ENCODE data around the gene CACNA1C.
"Not testable (repeated sequence)": the region's sequence is repeated elsewhere in the genome, so short reads cannot be mapped to it uniquely, and the experiment has no call there.

CACNA1C gene

GRCh38 chr12:2735432-2735831 is 682.6 kb downstream of the CACNA1C start:
- DNase-seq: no peak

DNA sequence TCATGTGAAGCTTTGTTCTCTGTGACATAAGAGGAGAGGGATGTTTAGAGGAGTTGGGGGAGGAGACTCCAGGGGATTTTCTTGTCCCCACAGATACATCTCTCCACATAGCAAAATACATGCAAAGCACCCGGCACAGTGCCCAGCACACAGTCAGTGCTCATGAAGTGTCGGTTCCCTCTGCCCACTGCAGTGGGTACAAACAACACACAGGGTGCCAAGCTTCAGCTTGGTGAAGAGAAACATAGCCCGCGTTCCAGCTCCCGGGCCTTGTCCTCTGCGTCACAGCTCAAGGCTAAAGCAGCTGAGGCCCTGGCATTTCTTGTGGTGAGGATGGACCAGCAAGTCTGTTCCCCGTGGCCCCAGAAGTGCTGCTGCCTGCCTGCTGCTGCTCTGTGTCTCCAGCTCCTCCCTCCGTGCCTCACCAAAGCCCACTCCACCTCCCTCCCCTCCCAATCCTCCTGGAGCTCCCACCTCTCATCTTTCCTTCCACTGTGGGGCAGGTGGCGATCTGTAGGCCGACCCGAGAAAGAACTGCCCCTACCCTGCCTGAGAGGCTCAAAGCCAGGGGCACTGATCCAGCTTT is 685.0 kb downstream of the CACNA1C start:
- no peak for DNase-seq

GRCh38 chr12:2739069-2739468 is 686.3 kb downstream of the CACNA1C start:
- DNase-seq: no peak

- DNase-seq: no peak
These were observed 687.2 kb downstream of the CACNA1C start for GRCh38 chr12:2739832-2740641.

GRCh38 chr12:2742037-2742436 is 689.2 kb downstream of the CACNA1C start:
- DNase-seq: not testable (repeated sequence)

DNA sequence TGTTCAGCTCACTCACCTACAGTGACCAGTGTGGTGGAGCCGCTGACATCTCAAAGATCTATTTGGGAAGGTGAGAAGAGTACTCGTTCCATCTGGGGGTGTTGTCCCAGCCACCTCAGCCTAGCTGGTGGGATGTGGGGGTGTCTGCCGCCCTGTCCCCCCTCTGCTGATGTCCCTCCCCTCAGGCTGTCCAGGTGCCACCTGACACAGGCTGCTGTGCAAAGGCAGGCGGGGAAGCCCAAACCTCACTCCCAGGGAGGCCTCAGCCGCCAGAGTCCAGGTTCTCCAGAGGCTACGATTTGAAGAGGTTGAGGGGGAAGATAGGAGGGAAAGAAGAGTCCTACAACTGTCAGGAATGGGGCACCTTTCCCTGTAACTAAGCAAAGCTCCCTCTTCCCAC is 690.7 kb downstream of the CACNA1C start:
- DNase-seq: no peak

DNA sequence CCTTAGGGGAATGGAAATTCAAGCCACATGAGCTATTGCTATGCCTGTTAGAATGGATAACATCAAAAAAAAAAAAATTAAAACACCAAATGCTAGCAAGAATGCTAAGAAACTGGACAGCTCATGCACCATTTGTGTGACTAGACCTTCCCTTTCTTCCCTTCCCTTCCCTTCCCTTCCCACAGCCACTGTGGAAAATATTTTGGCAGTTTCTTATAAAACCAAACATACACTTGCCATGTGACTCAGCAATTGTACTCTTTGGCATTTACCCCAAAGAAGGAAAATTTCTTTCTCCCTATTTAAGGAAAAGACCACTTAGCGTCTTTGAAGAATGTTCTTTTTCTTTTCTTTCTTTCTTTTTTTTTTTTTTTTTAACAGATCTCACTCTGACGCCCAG is 692.9 kb downstream of the CACNA1C start:
- no peak for DNase-seq

All from NCI-H510A (cell line).